Omental fat pad (tissue), 4 donors: ENCODE results near the gene WBP1. TPM values are rescaled to one million over a fixed set of nuclear protein-coding genes. Genes with fewer than 3 reads are reported as not detected.
A peak's percentile ranks its signal among the peaks of the same experiment; 100 is the strongest.
"Not testable (repeated sequence)": the region's sequence is repeated elsewhere in the genome, so short reads cannot be mapped to it uniquely, and the experiment has no call there.

ENCODE experiments used
- ATAC-seq: fragments of 150-250 bp; one replicate; pipeline ENCODE4 v1.9.1; 2016; ENCODE audit warnings: mild to moderate bottlenecking, moderate library complexity; ENCODE audit not compliant: low FRiP score
- DNase-seq: peaks from one replicate; pipeline ENCODE4 v3.0.0-alpha.2; 2019; ENCODE audit warnings: low spot score
- CTCF ChIP-seq, 3 donors: fragments of 450-650 bp; IDR thresholded peaks; one replicate each; pipeline ENCODE4 v1.5.1; 2016 to 2017; ENCODE audit warnings: antibody characterized with exemption in 3 of 3, mild to moderate bottlenecking in 3 of 3, moderate library complexity in 2 of 3
- total RNA-seq, 4 donors: library from RNA; depleted of rRNA; stranded (reverse); fragments of >200 nt; gene quantifications; one replicate each; pipeline ENCODE4 v1.1.0, GENCODE V29; 2016

The WBP1 gene
- total RNA-seq, 4 donors from 2014 or later, result 34.9 to 64.5 (median 44.3) TPM

- no peak for DNase-seq
- ATAC-seq, result no peak
- TF ChIP-seq CTCF (IDR thresholded peaks at IDR 0.05), result no peak
These were observed 23.2 kb downstream of the WBP1 start for GRCh38 chr2:74481431-74481830.

GRCh38 chr2:74481961-74482800 is 23.9 kb downstream of the WBP1 start:
- TF ChIP-seq CTCF (IDR thresholded peaks at IDR 0.05), result no peak
- DNase-seq (no peak), ATAC-seq (peak; percentile 66)

GRCh38 chr2:74482801-74483674 is 24.8 kb downstream of the WBP1 start, which contains the start of the genes CCDC142 and TTC31:
Gene CCDC142 (minus strand): TSS chr2:74482998. CDS start chr2:74482837, 161 bp downstream.
Gene TTC31 (plus strand): TSS chr2:74483081. CDS start chr2:74483096, 15 bp downstream.
- peak; percentile 93 for DNase-seq
- peak; percentile 98 for ATAC-seq
- TF ChIP-seq CTCF (IDR thresholded peaks at IDR 0.05), result no peak

GRCh38 chr2:74483675-74484164 is 25.5 kb downstream of the WBP1 start:
- not testable (repeated sequence) for DNase-seq, ATAC-seq

- no peak for TF ChIP-seq CTCF (IDR thresholded peaks at IDR 0.05)
- ATAC-seq, result no peak
- DNase-seq, result no peak
These were observed 27.9 kb downstream of the WBP1 start for GRCh38 chr2:74486141-74486540.

GRCh38 chr2:74488643-74489481 is 30.6 kb downstream of the WBP1 start:
- TF ChIP-seq CTCF (IDR thresholded peaks at IDR 0.05), result no peak
- no peak for ATAC-seq
- DNase-seq, result no peak
